HG02571 (cell line): ENCODE measurements around the gene MTMR2.

Experiments used
- ATAC-seq: cut with Tn5 transposase; IDR thresholded peaks from one replicate; pipeline ENCODE4 v1.9.1; 2021; ENCODE audit warnings: mild to moderate bottlenecking, moderate library complexity; ENCODE audit not compliant: unreplicated experiment

Gene MTMR2

GRCh38 chr11:95788921-95789505 is 134.9 kb downstream of the MTMR2 start:
- ATAC-seq: no peak
